H9 (cell line): ENCODE results near the gene BEND7. TPM values are rescaled to one million over a fixed set of nuclear protein-coding genes. Genes with fewer than 3 reads are reported as not detected.

Experiments
- DNase-seq: peaks from one replicate; pipeline ENCODE4 v3.0.0-alpha.2; 2017
- H2AFZ ChIP-seq: one replicate; pipeline ENCODE4 v1.6.1; 2013; ENCODE audit warnings: mild to moderate bottlenecking, low read length, control low read depth, moderate library complexity
- H2AK5ac ChIP-seq: 2 replicates; pipeline ENCODE4 v1.6.1; 2013; ENCODE audit warnings: low read length, control low read depth, mixed read lengths; ENCODE audit not compliant: insufficient read length
- H2BK120ac ChIP-seq: one replicate; pipeline ENCODE4 v1.6.1; 2013; ENCODE audit warnings: low read depth, mild to moderate bottlenecking, low read length, control low read depth, inconsistent platforms; ENCODE audit not compliant: poor library complexity, severe bottlenecking
- H2BK12ac ChIP-seq: 2 replicates; pipeline ENCODE4 v1.6.1; 2013; ENCODE audit warnings: low read length, control low read depth, mixed read lengths, low read depth; ENCODE audit not compliant: insufficient read length
- H2BK15ac ChIP-seq: 2 replicates; pipeline ENCODE4 v1.6.1; 2013; ENCODE audit warnings: low read depth, low read length, control low read depth
- H2BK20ac ChIP-seq: one replicate; pipeline ENCODE4 v1.6.1; 2013; ENCODE audit warnings: low read depth, mild to moderate bottlenecking, low read length, control low read depth, inconsistent platforms; ENCODE audit not compliant: poor library complexity, severe bottlenecking
- H2BK5ac ChIP-seq: 2 replicates; pipeline ENCODE4 v1.6.1; 2013; ENCODE audit warnings: low read length, control low read depth, mixed read lengths; ENCODE audit not compliant: insufficient read length
- H3K14ac ChIP-seq: 2 replicates; pipeline ENCODE4 v1.6.1; 2013; ENCODE audit warnings: low read length, control low read depth; ENCODE audit not compliant: insufficient read depth
- H3K18ac ChIP-seq: 2 replicates; pipeline ENCODE4 v1.6.1; 2013; ENCODE audit warnings: low read depth, mild to moderate bottlenecking, mixed read lengths, low read length, control low read depth; ENCODE audit not compliant: insufficient read length
- H3K23ac ChIP-seq: 2 replicates; pipeline ENCODE4 v1.6.1; 2013; ENCODE audit warnings: low read length, control low read depth, mixed read lengths, low read depth; ENCODE audit not compliant: insufficient read length
- H3K23me2 ChIP-seq: 2 replicates; pipeline ENCODE4 v1.6.1; 2013; ENCODE audit warnings: low read depth, mild to moderate bottlenecking, mixed read lengths, low read length, control low read depth; ENCODE audit not compliant: insufficient read length, poor library complexity, severe bottlenecking
- H3K27ac ChIP-seq: 2 replicates; pipeline ENCODE4 v1.5.1; 2013; ENCODE audit warnings: low read length, control low read depth, mixed read lengths, low read depth; ENCODE audit not compliant: insufficient read length
- H3K27me3 ChIP-seq: 2 replicates; pipeline ENCODE4 v1.6.1; 2013; ENCODE audit warnings: low read length, control low read depth, inconsistent platforms; ENCODE audit not compliant: insufficient read depth
- H3K4ac ChIP-seq: 2 replicates; pipeline ENCODE4 v1.6.1; 2013; ENCODE audit warnings: low read depth, mild to moderate bottlenecking, control low read depth, inconsistent platforms, low read length, moderate library complexity
- H3K4me1 ChIP-seq: 2 replicates; pipeline ENCODE4 v1.6.1; 2013; ENCODE audit warnings: low read length, control low read depth, inconsistent platforms; ENCODE audit not compliant: insufficient read depth
- H3K4me2 ChIP-seq: 2 replicates; pipeline ENCODE4 v1.6.1; 2013; ENCODE audit warnings: low read length, control low read depth, mixed read lengths; ENCODE audit not compliant: insufficient read length, insufficient read depth
- H3K56ac ChIP-seq: 2 replicates; pipeline ENCODE4 v1.6.1; 2013; ENCODE audit warnings: low read depth, mild to moderate bottlenecking, mixed read lengths, low read length, control low read depth; ENCODE audit not compliant: insufficient read length
- H3K79me1 ChIP-seq: 2 replicates; pipeline ENCODE4 v1.6.1; 2013; ENCODE audit warnings: low read depth, mild to moderate bottlenecking, moderate library complexity, low read length, control low read depth, inconsistent platforms; ENCODE audit not compliant: insufficient read depth, poor library complexity, severe bottlenecking
- H3K79me2 ChIP-seq: 2 replicates; pipeline ENCODE4 v1.6.1; 2013; ENCODE audit warnings: low read length, control low read depth, inconsistent platforms; ENCODE audit not compliant: insufficient read depth
- H3K9ac ChIP-seq: 2 replicates; pipeline ENCODE4 v1.6.1; 2013; ENCODE audit warnings: low read length, control low read depth, mixed read lengths; ENCODE audit not compliant: insufficient read length; ENCODE audit errors: extremely low read depth
- H3K9me3 ChIP-seq: one replicate; pipeline ENCODE4 v1.6.1; 2013; ENCODE audit warnings: low read depth, low read length, inconsistent platforms; ENCODE audit not compliant: control insufficient read depth
- H3T11ph ChIP-seq: one replicate; pipeline ENCODE4 v1.6.1; 2013; ENCODE audit warnings: mild to moderate bottlenecking, low read length, control low read depth, inconsistent platforms
- H4K20me1 ChIP-seq: one replicate; pipeline ENCODE4 v1.6.1; 2013; ENCODE audit not compliant: control insufficient read depth, insufficient read length, insufficient read depth
- H4K5ac ChIP-seq: 2 replicates; pipeline ENCODE4 v1.6.1; 2013; ENCODE audit warnings: low read depth, mild to moderate bottlenecking, mixed read lengths, low read length, control low read depth; ENCODE audit not compliant: insufficient read length
- H4K8ac ChIP-seq: replicated peaks from 2 replicates; pipeline ENCODE4 v1.6.1; 2013; ENCODE audit warnings: low read length, control low read depth, mixed read lengths, low read depth; ENCODE audit not compliant: insufficient read length
- H4K91ac ChIP-seq: 2 replicates; pipeline ENCODE4 v1.6.1; 2013; ENCODE audit warnings: low read depth, mild to moderate bottlenecking, moderate library complexity, mixed read lengths, low read length, control low read depth; ENCODE audit not compliant: insufficient read length
- H3K27ac Mint-ChIP-seq, 3 experiments: 2 replicates in 2 of 3; 3 replicates in 1 of 3; pipeline ENCODE4 v1.8.0; 2020 to 2021; ENCODE audit warnings: mixed read lengths in 3 of 3, mild to moderate bottlenecking in 1 of 3, moderate library complexity in 1 of 3
- H3K27me3 Mint-ChIP-seq: 2 replicates; pipeline ENCODE4 v1.8.0; 2021; ENCODE audit warnings: low read depth, mild to moderate bottlenecking, moderate library complexity, mixed read lengths
- H3K36me3 Mint-ChIP-seq, 3 experiments: 2 replicates in 2 of 3; 3 replicates in 1 of 3; pipeline ENCODE4 v1.8.0; 2020 to 2021; ENCODE audit warnings: low read depth in 3 of 3, mixed read lengths in 3 of 3; ENCODE audit not compliant: insufficient read depth in 1 of 3
- H3K4me1 Mint-ChIP-seq, 2 experiments: 2 replicates each; pipeline ENCODE4 v1.8.0; 2020; ENCODE audit warnings: mixed read lengths in 2 of 2
- H3K4me3 Mint-ChIP-seq, 2 experiments: 2 replicates in 1 of 2; 3 replicates in 1 of 2; pipeline ENCODE4 v1.8.0; 2020 to 2021; ENCODE audit warnings: mild to moderate bottlenecking in 2 of 2, mixed read lengths in 2 of 2, moderate library complexity in 1 of 2
- H3K9me3 Mint-ChIP-seq, 2 experiments: 2 replicates in 1 of 2; 3 replicates in 1 of 2; pipeline ENCODE4 v1.8.0; 2020; ENCODE audit warnings: mild to moderate bottlenecking in 2 of 2, mixed read lengths in 2 of 2, moderate library complexity in 1 of 2
- WGBS: extraction: QIAGEN DNeasy Blood & Tissue Kit; methylation state at CpG from one replicate; pipeline ENCODE4 v1.1.7; 2013; ENCODE audit warnings: missing lambda C conversion rate, low lambda C conversion rate, mixed read lengths; ENCODE audit not compliant: insufficient read length; ENCODE audit errors: extremely low coverage; 5-methylcytosine and 5-hydroxymethylcytosine counted together
- total RNA-seq: library from RNA; stranded (reverse); gene quantifications from 2 replicates; pipeline ENCODE4 v1.2.1, GENCODE V29; 2021
- TF ChIP-seq, protein P1 (sequence below): fragments of 200-600 bp; sonication (generic); conservative IDR thresholded peaks from 3 replicates; pipeline ENCODE4 v1.8.0; 2021; ENCODE audit warnings: antibody characterized with exemption, mild to moderate bottlenecking

The BEND7 gene
- total RNA-seq, 1 experiment from 2014 or later, result 17.7 TPM

DNA sequence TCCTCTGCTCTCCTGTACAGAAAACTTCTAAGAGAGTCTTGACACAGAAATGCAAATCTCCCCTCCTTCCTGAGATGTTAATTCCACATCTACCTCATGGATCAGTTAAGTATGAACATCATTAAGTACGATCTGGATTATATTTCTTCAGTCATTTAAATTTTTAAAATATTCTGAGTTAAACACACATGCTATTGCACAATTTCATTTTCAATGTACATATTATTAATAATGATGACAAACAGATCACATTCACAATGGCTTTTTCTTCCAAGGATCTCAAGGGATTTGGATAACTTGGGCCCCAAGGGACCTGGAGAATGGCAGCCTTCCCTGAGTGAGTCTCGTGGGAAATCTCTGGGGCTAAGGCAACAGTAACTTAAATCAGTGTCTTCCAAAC lies 16.2 kb downstream of the BEND7 start:
- H3K56ac ChIP-seq, result no peak overlapping the region
- no peak overlapping the region for H2BK120ac ChIP-seq
- no peaks in the 10 kb centered on the region for H3K27me3 ChIP-seq
- H3K4me3 Mint-ChIP-seq, result no peak overlapping the region
- H3T11ph ChIP-seq, result no peak overlapping the region
- H3K36me3 Mint-ChIP-seq, result no peaks in the 10 kb centered on the region
- H3K23ac ChIP-seq, result no peak overlapping the region
- H3K27ac ChIP-seq, result no peak overlapping the region
- no peak overlapping the region for H3K4me2 ChIP-seq
- H4K5ac ChIP-seq, result no peak overlapping the region
- H3K18ac ChIP-seq, result no peak overlapping the region
- WGBS, result no CpG with 5 or more reads among the region's 2 CpGs
- no peaks in the 10 kb centered on the region for H3K27me3 Mint-ChIP-seq
- DNase-seq, result no peak
- no peak overlapping the region for H2BK5ac ChIP-seq
- no peak overlapping the region for H2AK5ac ChIP-seq
- no peak overlapping the region for H3K14ac ChIP-seq
- TF ChIP-seq, protein P1, sequence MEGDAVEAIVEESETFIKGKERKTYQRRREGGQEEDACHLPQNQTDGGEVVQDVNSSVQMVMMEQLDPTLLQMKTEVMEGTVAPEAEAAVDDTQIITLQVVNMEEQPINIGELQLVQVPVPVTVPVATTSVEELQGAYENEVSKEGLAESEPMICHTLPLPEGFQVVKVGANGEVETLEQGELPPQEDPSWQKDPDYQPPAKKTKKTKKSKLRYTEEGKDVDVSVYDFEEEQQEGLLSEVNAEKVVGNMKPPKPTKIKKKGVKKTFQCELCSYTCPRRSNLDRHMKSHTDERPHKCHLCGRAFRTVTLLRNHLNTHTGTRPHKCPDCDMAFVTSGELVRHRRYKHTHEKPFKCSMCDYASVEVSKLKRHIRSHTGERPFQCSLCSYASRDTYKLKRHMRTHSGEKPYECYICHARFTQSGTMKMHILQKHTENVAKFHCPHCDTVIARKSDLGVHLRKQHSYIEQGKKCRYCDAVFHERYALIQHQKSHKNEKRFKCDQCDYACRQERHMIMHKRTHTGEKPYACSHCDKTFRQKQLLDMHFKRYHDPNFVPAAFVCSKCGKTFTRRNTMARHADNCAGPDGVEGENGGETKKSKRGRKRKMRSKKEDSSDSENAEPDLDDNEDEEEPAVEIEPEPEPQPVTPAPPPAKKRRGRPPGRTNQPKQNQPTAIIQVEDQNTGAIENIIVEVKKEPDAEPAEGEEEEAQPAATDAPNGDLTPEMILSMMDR, result no peak
- H3K9me3 ChIP-seq, result no peaks in the 10 kb centered on the region
- H3K4me1 Mint-ChIP-seq, result no peaks in the 10 kb centered on the region
- no peaks in the 10 kb centered on the region for H3K79me1 ChIP-seq
- no peaks in the 10 kb centered on the region for H3K9me3 Mint-ChIP-seq
- no peak overlapping the region for H2BK20ac ChIP-seq
- H2AFZ ChIP-seq, result no peak overlapping the region
- no peaks in the 10 kb centered on the region for H3K23me2 ChIP-seq
- H4K91ac ChIP-seq, result no peak overlapping the region
- no peak overlapping the region for H3K27ac Mint-ChIP-seq
- H3K9ac ChIP-seq, result no peak overlapping the region
- H3K79me2 ChIP-seq, result no peaks in the 10 kb centered on the region
- no peak overlapping the region for H2BK12ac ChIP-seq
- no peaks in the 10 kb centered on the region for H3K4me1 ChIP-seq
- H3K4ac ChIP-seq, result no peak overlapping the region
- peaks cover 2% of the 10 kb centered on the region for H4K20me1 ChIP-seq
- no peak overlapping the region for H4K8ac ChIP-seq
- no peak overlapping the region for H2BK15ac ChIP-seq
